Measurements from ENCODE around the gene GNAS. TPM values are rescaled to one million over a fixed set of nuclear protein-coding genes. Genes with fewer than 3 reads are reported as not detected.

Gene GNAS
- total RNA-seq, 1 donor from 2014 or later: 1,173 TPM

DNA sequence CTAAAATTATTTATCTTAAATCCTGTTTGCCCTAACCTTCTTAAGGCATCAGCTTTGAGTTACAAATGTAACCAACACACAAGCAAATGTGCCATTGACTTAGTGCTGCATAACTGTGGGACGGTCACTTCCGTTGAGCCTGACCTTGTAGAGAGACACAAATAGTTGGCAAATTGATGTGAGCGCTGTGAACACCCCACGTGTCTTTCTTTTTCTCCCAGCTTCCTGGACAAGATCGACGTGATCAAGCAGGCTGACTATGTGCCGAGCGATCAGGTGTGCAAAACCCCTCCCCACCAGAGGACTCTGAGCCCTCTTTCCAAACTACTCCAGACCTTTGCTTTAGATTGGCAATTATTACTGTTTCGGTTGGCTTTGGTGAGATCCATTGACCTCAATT lies 56.4 kb downstream of the GNAS start:
- Mint-ChIP-seq H3K4me1 (ENCODE audit: unreplicated experiment) (peaks cover 28% of the 10 kb centered on the region), H3K27ac (ENCODE audit: unreplicated experiment) (peak overlapping the region; percentile 71)

DNA sequence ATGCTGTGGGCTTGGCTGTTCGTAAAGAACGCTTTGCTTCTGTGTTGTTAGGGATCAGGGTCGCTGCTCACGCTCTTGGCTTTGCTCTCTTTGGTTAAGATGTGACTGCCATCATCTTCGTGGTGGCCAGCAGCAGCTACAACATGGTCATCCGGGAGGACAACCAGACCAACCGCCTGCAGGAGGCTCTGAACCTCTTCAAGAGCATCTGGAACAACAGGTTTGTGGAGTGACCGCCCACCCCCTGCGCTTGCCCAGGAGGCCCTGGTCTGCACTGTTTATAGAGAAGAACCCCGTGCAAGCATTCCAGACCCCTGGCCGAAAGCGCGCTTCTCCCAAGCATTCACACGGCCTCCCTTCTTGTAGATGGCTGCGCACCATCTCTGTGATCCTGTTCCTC lies 57.1 kb downstream of the GNAS start:
- Mint-ChIP-seq H3K4me3 (ENCODE audit: unreplicated experiment) (no peak overlapping the region), H3K4me1 (ENCODE audit: unreplicated experiment) (peaks cover 28% of the 10 kb centered on the region), H3K9me3 (ENCODE audit: unreplicated experiment) (no peaks in the 10 kb centered on the region), H3K27me3 (ENCODE audit: unreplicated experiment) (no peaks in the 10 kb centered on the region), H3K27ac (ENCODE audit: unreplicated experiment) (peak overlapping the region; percentile 71), H3K36me3 (ENCODE audit: unreplicated experiment) (peaks cover 67% of the 10 kb centered on the region)
- peak; percentile 63 for DNase-seq (ENCODE audit: extremely low spot score, unreplicated experiment)
- TF ChIP-seq, protein P1, sequence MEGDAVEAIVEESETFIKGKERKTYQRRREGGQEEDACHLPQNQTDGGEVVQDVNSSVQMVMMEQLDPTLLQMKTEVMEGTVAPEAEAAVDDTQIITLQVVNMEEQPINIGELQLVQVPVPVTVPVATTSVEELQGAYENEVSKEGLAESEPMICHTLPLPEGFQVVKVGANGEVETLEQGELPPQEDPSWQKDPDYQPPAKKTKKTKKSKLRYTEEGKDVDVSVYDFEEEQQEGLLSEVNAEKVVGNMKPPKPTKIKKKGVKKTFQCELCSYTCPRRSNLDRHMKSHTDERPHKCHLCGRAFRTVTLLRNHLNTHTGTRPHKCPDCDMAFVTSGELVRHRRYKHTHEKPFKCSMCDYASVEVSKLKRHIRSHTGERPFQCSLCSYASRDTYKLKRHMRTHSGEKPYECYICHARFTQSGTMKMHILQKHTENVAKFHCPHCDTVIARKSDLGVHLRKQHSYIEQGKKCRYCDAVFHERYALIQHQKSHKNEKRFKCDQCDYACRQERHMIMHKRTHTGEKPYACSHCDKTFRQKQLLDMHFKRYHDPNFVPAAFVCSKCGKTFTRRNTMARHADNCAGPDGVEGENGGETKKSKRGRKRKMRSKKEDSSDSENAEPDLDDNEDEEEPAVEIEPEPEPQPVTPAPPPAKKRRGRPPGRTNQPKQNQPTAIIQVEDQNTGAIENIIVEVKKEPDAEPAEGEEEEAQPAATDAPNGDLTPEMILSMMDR (IDR thresholded peaks at IDR 0.05): no peak

More for the DNA sequence above, 56.4 kb downstream of the GNAS start:
- no peaks in the 10 kb centered on the region for H3K27me3 Mint-ChIP-seq (ENCODE audit: unreplicated experiment)
- TF ChIP-seq, protein P1 (IDR thresholded peaks at IDR 0.05): no peak
- peaks cover 68% of the 10 kb centered on the region for H3K36me3 Mint-ChIP-seq (ENCODE audit: unreplicated experiment)
- peak; percentile 40 for DNase-seq (ENCODE audit: extremely low spot score, unreplicated experiment)
- H3K4me3 Mint-ChIP-seq (ENCODE audit: unreplicated experiment): no peak overlapping the region
- H3K9me3 Mint-ChIP-seq (ENCODE audit: unreplicated experiment): no peaks in the 10 kb centered on the region

- peaks cover 59% of the 10 kb centered on the region for H3K36me3 Mint-ChIP-seq (ENCODE audit: unreplicated experiment)
- H3K4me1 Mint-ChIP-seq (ENCODE audit: unreplicated experiment): peaks cover 28% of the 10 kb centered on the region
- H3K27me3 Mint-ChIP-seq (ENCODE audit: unreplicated experiment): no peaks in the 10 kb centered on the region
- H3K9me3 Mint-ChIP-seq (ENCODE audit: unreplicated experiment): no peaks in the 10 kb centered on the region
- no peak overlapping the region for H3K4me3 Mint-ChIP-seq (ENCODE audit: unreplicated experiment)
- DNase-seq (ENCODE audit: extremely low spot score, unreplicated experiment): peak; percentile 73
- H3K27ac Mint-ChIP-seq (ENCODE audit: unreplicated experiment): no peak overlapping the region
- TF ChIP-seq, protein P1 (IDR thresholded peaks at IDR 0.05): no peak
These were observed 58.0 kb downstream of the GNAS start for GRCh38 chr20:58910473-58910872.

DNA sequence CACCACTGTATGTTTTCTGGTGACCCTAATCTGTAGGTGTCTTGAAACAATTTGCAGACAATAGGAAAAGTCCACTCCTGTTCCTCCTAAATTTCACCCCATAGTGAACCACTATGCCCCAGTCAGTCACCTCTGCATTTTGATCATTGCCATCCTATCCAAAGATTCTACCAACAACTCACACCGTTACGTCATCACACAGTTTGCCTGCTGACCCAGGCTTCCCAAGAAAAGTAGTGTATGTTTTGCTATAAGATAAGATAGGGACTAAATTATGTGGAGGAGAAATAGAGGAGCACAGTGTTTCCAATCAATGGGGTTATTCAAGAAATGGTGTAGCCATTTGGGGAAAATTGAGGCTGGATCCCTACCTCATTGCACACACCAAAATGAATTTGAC lies 58.8 kb downstream of the GNAS start:
- no peaks in the 10 kb centered on the region for H3K9me3 Mint-ChIP-seq (ENCODE audit: unreplicated experiment)
- H3K36me3 Mint-ChIP-seq (ENCODE audit: unreplicated experiment): peaks cover 52% of the 10 kb centered on the region
- no peak for DNase-seq (ENCODE audit: extremely low spot score, unreplicated experiment)
- H3K27me3 Mint-ChIP-seq (ENCODE audit: unreplicated experiment): no peaks in the 10 kb centered on the region
- H3K4me3 Mint-ChIP-seq (ENCODE audit: unreplicated experiment): no peak overlapping the region
- TF ChIP-seq, protein P1 (IDR thresholded peaks at IDR 0.05): no peak
- H3K27ac Mint-ChIP-seq (ENCODE audit: unreplicated experiment): no peak overlapping the region
- H3K4me1 Mint-ChIP-seq (ENCODE audit: unreplicated experiment): peaks cover 23% of the 10 kb centered on the region

- Mint-ChIP-seq H3K9me3 (ENCODE audit: unreplicated experiment) (no peaks in the 10 kb centered on the region), H3K27ac (ENCODE audit: unreplicated experiment) (no peak overlapping the region), H3K27me3 (ENCODE audit: unreplicated experiment) (no peaks in the 10 kb centered on the region), H3K4me1 (ENCODE audit: unreplicated experiment) (peaks cover 18% of the 10 kb centered on the region), H3K36me3 (ENCODE audit: unreplicated experiment) (peaks cover 49% of the 10 kb centered on the region), H3K4me3 (ENCODE audit: unreplicated experiment) (no peak overlapping the region)
- TF ChIP-seq, protein P1 (IDR thresholded peaks at IDR 0.05): no peak
- peak; percentile 32 for DNase-seq (ENCODE audit: extremely low spot score, unreplicated experiment)
These were observed 59.5 kb downstream of the GNAS start for GRCh38 chr20:58911970-58912369.
